Panc1 (cell line): ENCODE results near the gene WDR74.

Source experiments
- CTCF ChIP-seq: fragments of 450-650 bp; IDR thresholded peaks from 2 replicates; pipeline ENCODE4 v1.5.1; 2017; ENCODE audit warnings: mild to moderate bottlenecking
- POLR2AphosphoS5 ChIP-seq: IDR thresholded peaks from 2 replicates; pipeline ENCODE4 v1.6.1; 2012; ENCODE audit warnings: mild to moderate bottlenecking, low read depth, low read length, moderate library complexity
- REST ChIP-seq, 2 experiments: IDR thresholded peaks; 2 replicates each; pipeline ENCODE4 v1.6.1; 2011 to 2012; ENCODE audit warnings: low read depth in 2 of 2, control low read depth in 1 of 2, low read length in 1 of 2, mild to moderate bottlenecking in 1 of 2, moderate library complexity in 1 of 2; ENCODE audit not compliant: insufficient read depth in 1 of 2
- SIN3A ChIP-seq: IDR thresholded peaks from 2 replicates; pipeline ENCODE4 v1.6.1; 2012; ENCODE audit warnings: low read depth, mild to moderate bottlenecking, low read length, moderate library complexity, borderline replicate concordance; ENCODE audit not compliant: insufficient read depth
- TCF7L2 ChIP-seq: IDR thresholded peaks from 2 replicates; pipeline ENCODE4 v1.6.1; 2011; ENCODE audit warnings: mild to moderate bottlenecking, low read depth, low read length, inconsistent platforms

- TF ChIP-seq CTCF = no peak
- TF ChIP-seq POLR2AphosphoS5 = no peak
- TF ChIP-seq REST (IDR thresholded peaks at IDR 0.05; ENCODE audit: insufficient read depth in 1 of 2, low read depth in 2 of 2, low read length in 1 of 2) = no peak
- TF ChIP-seq TCF7L2 = no peak
- no peak for TF ChIP-seq SIN3A
Measured at GRCh38 chr11:62883673-62884072, 44.3 kb upstream of the WDR74 start.
